Measurements from ENCODE around the gene IGIP. TPM values are rescaled to one million over a fixed set of nuclear protein-coding genes. Genes with fewer than 3 reads are reported as not detected.

IGIP gene
- polyA plus RNA-seq, 1 of the 3 experiments (the other 2 are of a cell fraction): 0.72 TPM

DNA sequence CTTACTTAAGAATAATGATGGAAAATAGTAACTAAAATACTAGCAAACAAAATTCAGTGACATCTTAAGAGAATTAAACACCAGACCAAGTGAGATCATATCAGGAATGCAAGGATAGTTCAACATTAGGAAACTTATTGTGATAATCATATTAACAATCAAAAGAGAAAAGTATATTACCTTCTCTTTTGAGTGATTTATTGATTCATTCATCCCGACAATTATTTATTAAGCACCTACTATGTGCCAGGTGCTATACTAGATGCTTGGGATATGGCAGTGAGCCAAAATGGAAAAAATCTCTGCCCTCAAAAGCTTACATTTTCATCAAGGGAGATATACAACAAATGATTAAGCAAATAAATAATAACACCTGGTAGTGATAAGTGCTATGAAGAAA, 35.5 kb upstream of the IGIP start (continued):
- TF ChIP-seq, protein P1, sequence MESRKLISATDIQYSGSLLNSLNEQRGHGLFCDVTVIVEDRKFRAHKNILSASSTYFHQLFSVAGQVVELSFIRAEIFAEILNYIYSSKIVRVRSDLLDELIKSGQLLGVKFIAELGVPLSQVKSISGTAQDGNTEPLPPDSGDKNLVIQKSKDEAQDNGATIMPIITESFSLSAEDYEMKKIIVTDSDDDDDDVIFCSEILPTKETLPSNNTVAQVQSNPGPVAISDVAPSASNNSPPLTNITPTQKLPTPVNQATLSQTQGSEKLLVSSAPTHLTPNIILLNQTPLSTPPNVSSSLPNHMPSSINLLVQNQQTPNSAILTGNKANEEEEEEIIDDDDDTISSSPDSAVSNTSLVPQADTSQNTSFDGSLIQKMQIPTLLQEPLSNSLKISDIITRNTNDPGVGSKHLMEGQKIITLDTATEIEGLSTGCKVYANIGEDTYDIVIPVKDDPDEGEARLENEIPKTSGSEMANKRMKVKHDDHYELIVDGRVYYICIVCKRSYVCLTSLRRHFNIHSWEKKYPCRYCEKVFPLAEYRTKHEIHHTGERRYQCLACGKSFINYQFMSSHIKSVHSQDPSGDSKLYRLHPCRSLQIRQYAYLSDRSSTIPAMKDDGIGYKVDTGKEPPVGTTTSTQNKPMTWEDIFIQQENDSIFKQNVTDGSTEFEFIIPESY (IDR thresholded peaks at IDR 0.05; ENCODE audit: borderline replicate concordance, low read depth): no peak
- TF ChIP-seq SMC3 (IDR thresholded peaks at IDR 0.05; ENCODE audit: low read depth, low read length) (no peak), JUND (IDR thresholded peaks at IDR 0.05) (no peak), MXI1 (IDR thresholded peaks at IDR 0.05; ENCODE audit: low read depth, low read length) (no peak)
- TF ChIP-seq, protein P2, sequence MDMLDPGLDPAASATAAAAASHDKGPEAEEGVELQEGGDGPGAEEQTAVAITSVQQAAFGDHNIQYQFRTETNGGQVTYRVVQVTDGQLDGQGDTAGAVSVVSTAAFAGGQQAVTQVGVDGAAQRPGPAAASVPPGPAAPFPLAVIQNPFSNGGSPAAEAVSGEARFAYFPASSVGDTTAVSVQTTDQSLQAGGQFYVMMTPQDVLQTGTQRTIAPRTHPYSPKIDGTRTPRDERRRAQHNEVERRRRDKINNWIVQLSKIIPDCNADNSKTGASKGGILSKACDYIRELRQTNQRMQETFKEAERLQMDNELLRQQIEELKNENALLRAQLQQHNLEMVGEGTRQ (IDR thresholded peaks at IDR 0.05; ENCODE audit: borderline replicate concordance, low read depth, low read length): no peak

DNA sequence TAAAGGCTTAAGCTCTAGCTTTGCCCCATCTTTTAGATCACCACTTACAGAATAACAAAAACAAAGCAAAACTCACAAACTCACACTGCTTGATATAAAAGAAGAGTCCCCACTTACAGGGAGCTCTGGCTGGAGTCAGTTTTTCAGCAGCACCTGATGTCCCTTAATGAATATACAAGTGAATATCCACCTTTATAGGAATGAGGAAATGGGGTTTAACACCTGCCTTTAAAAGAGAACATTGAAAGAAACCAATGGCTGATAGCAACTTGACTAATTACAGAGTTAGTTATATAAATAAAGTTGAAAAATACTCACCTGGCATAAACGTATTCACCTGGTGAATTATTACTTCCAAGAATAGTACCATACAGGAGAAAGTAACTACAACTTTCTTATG, 32.6 kb upstream of the IGIP start:
- WGBS (ENCODE audit: low lambda C conversion rate): 21% methylated on average over 1 of the region's 1 CpG
- Histone ChIP-seq H3K9me2 (no peaks in the 10 kb centered on the region), H3K9me3 (peaks cover 8% of the 10 kb centered on the region; the same call in 1 of the 2 replicates), H3K4me3 (ENCODE audit: low read depth in 2 of 2, low read length in 1 of 2) (no peak overlapping the region), H3K4me1 (ENCODE audit: control insufficient read depth in 1 of 2, insufficient read depth in 2 of 2, low read depth in 1 of 2, low read length in 1 of 2) (no peaks in the 10 kb centered on the region), H3K4me2 (no peak overlapping the region), H2AFZ (ENCODE audit: low read depth) (no peak overlapping the region), H4K20me1 (ENCODE audit: insufficient read depth) (no peaks in the 10 kb centered on the region), H3K36me3 (replicated peaks in 1 of 2; ENCODE audit: control insufficient read depth in 1 of 2, insufficient read depth in 2 of 2, low read length in 1 of 2) (no peaks in the 10 kb centered on the region), H3K9ac (no peak overlapping the region), H3K27me3 (ENCODE audit: insufficient read depth) (no peaks in the 10 kb centered on the region), H3F3A (replicated peaks; ENCODE audit: insufficient read depth) (no peaks in the 10 kb centered on the region), H3K27ac (ENCODE audit: low read depth in 2 of 2, low read length in 1 of 2) (no peak overlapping the region), H3K79me2 (ENCODE audit: insufficient read depth) (no peaks in the 10 kb centered on the region)
- DNase-seq: no peak
- ChIA-PET POLR2A (no interaction called here), CTCF (interaction anchor here (0.7 kb wide), 1 partner anchor 124 kb away, joined by 3 read pairs; no protein-coding TSS in a partner anchor)
- TF ChIP-seq CHD2 (IDR thresholded peaks at IDR 0.05; ENCODE audit: low read length, partially characterized antibody) (no peak), RFX5 (IDR thresholded peaks at IDR 0.05; ENCODE audit: low read length) (no peak), ELF1 (IDR thresholded peaks at IDR 0.05) (no peak), NFIC (IDR thresholded peaks at IDR 0.05; ENCODE audit: borderline replicate concordance) (no peak)
- TF ChIP-seq, protein P1 (IDR thresholded peaks at IDR 0.05; ENCODE audit: borderline replicate concordance, low read depth): no peak

DNA sequence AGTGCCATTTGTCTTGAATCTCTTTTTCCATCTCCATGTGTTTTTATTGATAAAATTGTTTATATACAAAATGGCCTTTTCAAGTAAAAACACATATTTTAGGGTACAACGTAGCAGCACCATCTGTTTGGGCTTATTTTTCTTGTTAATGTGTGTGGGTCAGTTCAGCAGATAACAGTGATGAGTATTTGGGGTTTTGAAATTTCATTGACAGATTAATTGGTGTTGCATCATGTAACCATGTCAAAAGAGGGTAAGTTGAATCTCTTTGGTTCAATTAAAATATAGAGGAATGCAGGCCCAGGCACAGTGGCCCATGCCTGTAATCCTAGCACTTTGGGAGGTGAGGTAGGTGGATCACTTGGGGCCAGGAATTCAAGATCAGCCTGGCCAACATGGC, 31.9 kb upstream of the IGIP start:
- H2AFZ ChIP-seq (ENCODE audit: low read depth): no peak overlapping the region
- no peaks in the 10 kb centered on the region for H3K9me2 ChIP-seq
- no peak for DNase-seq
- no peak for TF ChIP-seq RFX5 (IDR thresholded peaks at IDR 0.05; ENCODE audit: low read length)
- TF ChIP-seq, protein P1 (IDR thresholded peaks at IDR 0.05; ENCODE audit: borderline replicate concordance, low read depth): no peak
- no peak for TF ChIP-seq NFIC (IDR thresholded peaks at IDR 0.05; ENCODE audit: borderline replicate concordance)
- TF ChIP-seq GATA2 (CRISPR knock-in tag; IDR thresholded peaks at IDR 0.05): no peak
- TF ChIP-seq, protein P3, sequence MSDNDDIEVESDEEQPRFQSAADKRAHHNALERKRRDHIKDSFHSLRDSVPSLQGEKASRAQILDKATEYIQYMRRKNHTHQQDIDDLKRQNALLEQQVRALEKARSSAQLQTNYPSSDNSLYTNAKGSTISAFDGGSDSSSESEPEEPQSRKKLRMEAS (IDR thresholded peaks at IDR 0.05; ENCODE audit: low read depth): no peak
- no peak for TF ChIP-seq FOSL2 (IDR thresholded peaks at IDR 0.05; ENCODE audit: borderline replicate concordance, low read depth)
- TF ChIP-seq, protein P4, sequence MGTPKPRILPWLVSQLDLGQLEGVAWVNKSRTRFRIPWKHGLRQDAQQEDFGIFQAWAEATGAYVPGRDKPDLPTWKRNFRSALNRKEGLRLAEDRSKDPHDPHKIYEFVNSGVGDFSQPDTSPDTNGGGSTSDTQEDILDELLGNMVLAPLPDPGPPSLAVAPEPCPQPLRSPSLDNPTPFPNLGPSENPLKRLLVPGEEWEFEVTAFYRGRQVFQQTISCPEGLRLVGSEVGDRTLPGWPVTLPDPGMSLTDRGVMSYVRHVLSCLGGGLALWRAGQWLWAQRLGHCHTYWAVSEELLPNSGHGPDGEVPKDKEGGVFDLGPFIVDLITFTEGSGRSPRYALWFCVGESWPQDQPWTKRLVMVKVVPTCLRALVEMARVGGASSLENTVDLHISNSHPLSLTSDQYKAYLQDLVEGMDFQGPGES (IDR thresholded peaks at IDR 0.05; ENCODE audit: low read depth, low read length): no peak
- no peak for TF ChIP-seq MXI1 (IDR thresholded peaks at IDR 0.05; ENCODE audit: low read depth, low read length)
- no peak for TF ChIP-seq RAD21 (IDR thresholded peaks at IDR 0.05; ENCODE audit: low read length)
- H3F3A ChIP-seq (replicated peaks; ENCODE audit: insufficient read depth): no peaks in the 10 kb centered on the region
- H3K9ac ChIP-seq: no peak overlapping the region
- no peaks in the 10 kb centered on the region; the same call in 1 of the 2 replicates for H3K27me3 ChIP-seq (ENCODE audit: insufficient read depth)
- H3K4me3 ChIP-seq (ENCODE audit: low read depth in 2 of 2, low read length in 1 of 2): no peak overlapping the region
- no peaks in the 10 kb centered on the region for H3K36me3 ChIP-seq (replicated peaks in 1 of 2; ENCODE audit: control insufficient read depth in 1 of 2, insufficient read depth in 2 of 2, low read length in 1 of 2)
- H4K20me1 ChIP-seq (ENCODE audit: insufficient read depth): no peaks in the 10 kb centered on the region
- ChIA-PET POLR2A (no interaction called here), CTCF (interaction anchor here (1.0 to 1.4 kb wide), 3 partner anchors 21 to 62 kb away, joined by 3 to 4 read pairs (median 4); no protein-coding TSS in a partner anchor)
- no peaks in the 10 kb centered on the region for H3K4me1 ChIP-seq (ENCODE audit: control insufficient read depth in 1 of 2, insufficient read depth in 2 of 2, low read depth in 1 of 2, low read length in 1 of 2)
- WGBS (ENCODE audit: low lambda C conversion rate): 17% methylated on average over 1 of the region's 1 CpG
- H3K9me3 ChIP-seq: peaks cover 8% of the 10 kb centered on the region; the same call in 1 of the 2 replicates
- H3K4me2 ChIP-seq: no peak overlapping the region
- H3K79me2 ChIP-seq (ENCODE audit: insufficient read depth): no peaks in the 10 kb centered on the region
- H3K27ac ChIP-seq (ENCODE audit: low read depth in 2 of 2, low read length in 1 of 2): no peak overlapping the region
